H1 (cell line): ENCODE results near the gene QPCTL. TPM values are rescaled to one million over a fixed set of nuclear protein-coding genes. Genes with fewer than 3 reads are reported as not detected.

ENCODE experiments used
- CTCF ChIA-PET: fragments of 300-600 bp; sonication (Branson Sonifier 250); formaldehyde crosslinking; loops from one replicate; lab custom pipeline; 2021; ENCODE audit not compliant: partially characterized antibody; lab: Charles Lee
- POLR2A ChIA-PET: fragments of 300-600 bp; sonication (Branson Sonifier 250); formaldehyde crosslinking; loops from one replicate; lab custom pipeline; 2021; ENCODE audit warnings: inconsistent platforms; ENCODE audit not compliant: partially characterized antibody; lab: Charles Lee
- DNase-seq, 2 experiments: peaks; one replicate each; pipeline versions ENCODE4 v3.0.0 to v3.0.0-alpha.2; 2010 to 2022; ENCODE audit warnings: low spot score in 2 of 2, low read depth in 1 of 2, mixed read lengths in 1 of 2
- FAIRE-seq: peaks from 2 replicates; lab custom pipeline; 2011; peaks lifted over from hg19 to GRCh38; lab: Jason Lieb, UNC
- H2AFZ ChIP-seq: 2 replicates; pipeline ENCODE4 v1.8.1; 2012; ENCODE audit warnings: low read length, inconsistent platforms
- H2AK5ac ChIP-seq: 2 replicates; pipeline ENCODE4 v1.6.1; 2013; ENCODE audit warnings: low read depth, low read length
- H2BK120ac ChIP-seq: replicated peaks from 2 replicates; pipeline ENCODE3; 2013; ENCODE audit warnings: low read depth, low read length, inconsistent platforms
- H2BK12ac ChIP-seq: 2 replicates; pipeline ENCODE4 v1.6.1; 2013; ENCODE audit warnings: low read depth, low read length
- H2BK15ac ChIP-seq: 2 replicates; pipeline ENCODE4 v1.6.1; 2013; ENCODE audit warnings: low read length
- H2BK20ac ChIP-seq: 2 replicates; pipeline ENCODE4 v1.6.1; 2013; ENCODE audit warnings: low read length
- H2BK5ac ChIP-seq: 2 replicates; pipeline ENCODE4 v1.6.1; 2013; ENCODE audit warnings: low read depth, low read length
- H3K14ac ChIP-seq: 2 replicates; pipeline ENCODE4 v1.6.1; 2013; ENCODE audit warnings: inconsistent platforms; ENCODE audit not compliant: insufficient read length
- H3K18ac ChIP-seq: 2 replicates; pipeline ENCODE4 v1.6.1; 2013; ENCODE audit warnings: low read length; ENCODE audit errors: extremely low read depth
- H3K23ac ChIP-seq: 2 replicates; pipeline ENCODE4 v1.6.1; 2013; ENCODE audit warnings: inconsistent platforms; ENCODE audit not compliant: insufficient read length
- H3K23me2 ChIP-seq: 2 replicates; pipeline ENCODE4 v1.6.1; 2013; ENCODE audit warnings: low read depth, low read length
- H3K27ac ChIP-seq: 2 replicates; pipeline ENCODE4 v1.6.1; 2011; ENCODE audit warnings: low read depth, low read length, inconsistent platforms
- H3K27me3 ChIP-seq, 4 experiments: replicated peaks in 1 of 4; 1 replicate in 1 of 4; 2 replicates in 3 of 4; pipeline versions ENCODE4 v1.6.1 to v1.8.1; 2011 to 2013; ENCODE audit warnings: low read length in 3 of 4, mild to moderate bottlenecking in 3 of 4, inconsistent platforms in 2 of 4, mixed read lengths in 2 of 4, moderate library complexity in 1 of 4; ENCODE audit not compliant: control insufficient read depth in 3 of 4, insufficient read depth in 3 of 4; ENCODE audit errors: extremely low read depth in 1 of 4
- H3K36me3 ChIP-seq, 4 experiments: 2 replicates each; pipeline versions ENCODE4 v1.6.1 to v1.8.1; 2011 to 2013; ENCODE audit warnings: mild to moderate bottlenecking in 4 of 4, low read length in 3 of 4, moderate library complexity in 2 of 4, control low read depth in 1 of 4, inconsistent platforms in 1 of 4; ENCODE audit not compliant: insufficient read depth in 4 of 4, control insufficient read depth in 2 of 4
- H3K4ac ChIP-seq: replicated peaks from 2 replicates; pipeline ENCODE3; 2013; ENCODE audit warnings: low read length, low read depth, mixed read lengths, inconsistent platforms; ENCODE audit not compliant: insufficient read length
- H3K4me1 ChIP-seq, 4 experiments: replicated peaks in 1 of 4; 1 replicate in 1 of 4; 2 replicates in 3 of 4; pipeline versions ENCODE4 v1.6.1 to v1.8.1; 2011 to 2013; ENCODE audit warnings: low read length in 3 of 4, inconsistent platforms in 2 of 4, mixed read lengths in 1 of 4; ENCODE audit not compliant: insufficient read depth in 4 of 4, control insufficient read depth in 3 of 4
- H3K4me2 ChIP-seq, 2 experiments: 2 replicates each; pipeline versions ENCODE4 v1.6.1 to v1.8.1; 2011 to 2013; ENCODE audit warnings: low read depth in 2 of 2, low read length in 2 of 2, control low read depth in 1 of 2, inconsistent platforms in 1 of 2, mild to moderate bottlenecking in 1 of 2; ENCODE audit not compliant: insufficient read depth in 1 of 2
- H3K4me3 ChIP-seq, 4 experiments: fragments of 200-600, 300-600 bp in 1 of 4; sonication (generic), shearing (Covaris generic), sonication (Bioruptor Twin) in 1 of 4; 2 replicates each; pipeline versions ENCODE4 v1.5.1 to v1.8.1; 2011 to 2016; ENCODE audit warnings: low read length in 4 of 4, low read depth in 3 of 4, control low read depth in 2 of 4, inconsistent platforms in 2 of 4, mild to moderate bottlenecking in 2 of 4, mixed read lengths in 1 of 4, moderate library complexity in 1 of 4; ENCODE audit not compliant: insufficient read depth in 2 of 4; ENCODE audit errors: extremely low read depth in 1 of 4
- H3K56ac ChIP-seq: replicated peaks from 2 replicates; pipeline ENCODE3; 2013; ENCODE audit warnings: low read depth, mild to moderate bottlenecking, mixed read lengths, low read length, inconsistent platforms; ENCODE audit not compliant: insufficient read length
- H3K79me1 ChIP-seq: 2 replicates; pipeline ENCODE4 v1.6.1; 2013; ENCODE audit warnings: low read depth, low read length, control low read depth
- H3K79me2 ChIP-seq, 2 experiments: 2 replicates each; pipeline versions ENCODE4 v1.6.1 to v1.8.1; 2012 to 2013; ENCODE audit warnings: low read length in 2 of 2, mild to moderate bottlenecking in 2 of 2, inconsistent platforms in 1 of 2; ENCODE audit not compliant: insufficient read depth in 2 of 2, control insufficient read depth in 1 of 2
- H3K9ac ChIP-seq, 4 experiments: replicated peaks in 1 of 4; 1 replicate in 1 of 4; 2 replicates in 3 of 4; pipeline versions ENCODE4 v1.6.1 to v1.8.1; 2011 to 2013; ENCODE audit warnings: low read depth in 3 of 4, low read length in 3 of 4, control low read depth in 2 of 4, mild to moderate bottlenecking in 2 of 4, moderate library complexity in 2 of 4, inconsistent platforms in 1 of 4; ENCODE audit errors: extremely low read depth in 1 of 4
- H3K9me3 ChIP-seq, 2 experiments: 2 replicates each; pipeline versions ENCODE4 v1.6.1 to v1.8.1; 2012 to 2013; ENCODE audit warnings: mild to moderate bottlenecking in 2 of 2, moderate library complexity in 2 of 2, control low read depth in 1 of 2, inconsistent platforms in 1 of 2, low read depth in 1 of 2, low read length in 1 of 2, mixed read lengths in 1 of 2; ENCODE audit not compliant: insufficient read depth in 2 of 2
- H4K20me1 ChIP-seq, 2 experiments: replicated peaks in 1 of 2; 2 replicates each; pipeline versions ENCODE3 to v1.8.1; 2011 to 2013; ENCODE audit warnings: inconsistent platforms in 2 of 2, low read length in 2 of 2, mild to moderate bottlenecking in 1 of 2; ENCODE audit not compliant: insufficient read depth in 2 of 2, control insufficient read depth in 1 of 2
- H4K5ac ChIP-seq: 2 replicates; pipeline ENCODE4 v1.6.1; 2013; ENCODE audit warnings: low read length, low read depth, mixed read lengths, inconsistent platforms; ENCODE audit not compliant: insufficient read length
- H4K8ac ChIP-seq: 2 replicates; pipeline ENCODE4 v1.8.0; 2013; ENCODE audit warnings: mild to moderate bottlenecking, moderate library complexity, low read length, inconsistent platforms; ENCODE audit not compliant: insufficient read depth; ENCODE audit errors: extremely low read depth
- H4K91ac ChIP-seq: replicated peaks from 2 replicates; pipeline ENCODE3; 2013; ENCODE audit warnings: low read length, mixed read lengths, inconsistent platforms; ENCODE audit not compliant: insufficient read length
- EP300 ChIP-seq, 2 experiments: IDR thresholded peaks; 1 replicate in 1 of 2; 2 replicates in 1 of 2; pipeline ENCODE4 v1.6.1; 2011 to 2012; ENCODE audit warnings: low read depth in 2 of 2, low read length in 2 of 2, mild to moderate bottlenecking in 2 of 2, borderline replicate concordance in 1 of 2, inconsistent platforms in 1 of 2, moderate library complexity in 1 of 2
- GTF2F1 ChIP-seq: IDR thresholded peaks from 2 replicates; pipeline ENCODE4 v1.6.1; 2012; ENCODE audit warnings: low read depth, low read length, improper control_type of control experiment, borderline replicate concordance
- POLR2AphosphoS5 ChIP-seq: IDR thresholded peaks from 2 replicates; pipeline ENCODE4 v1.6.1; 2011; ENCODE audit warnings: low read depth, low read length
- SIRT6 ChIP-seq: IDR thresholded peaks from one replicate; pipeline ENCODE4 v1.7.1; 2012; ENCODE audit warnings: low read length, inconsistent platforms
- SP4 ChIP-seq: IDR thresholded peaks from 2 replicates; pipeline ENCODE4 v1.6.1; 2012; ENCODE audit warnings: low read length, inconsistent platforms
- TAF1 ChIP-seq: IDR thresholded peaks from 2 replicates; pipeline ENCODE4 v1.6.1; 2011; ENCODE audit warnings: mild to moderate bottlenecking, low read depth, low read length
- WGBS, 2 experiments: shearing (Covaris generic) in 1 of 2; methylation state at CpG; one replicate each; pipeline versions ENCODE4 v1.1.6 to v1.1.7; 2013 to 2015; ENCODE audit warnings: low lambda C conversion rate in 2 of 2, mixed read lengths in 2 of 2, inconsistent platforms in 1 of 2, low coverage in 1 of 2, missing lambda C conversion rate in 1 of 2; ENCODE audit not compliant: insufficient replicate concordance in 2 of 2, insufficient coverage in 1 of 2, insufficient read length in 1 of 2; ENCODE audit errors: extremely low coverage in 1 of 2, missing lambda C conversion rate in 1 of 2; 5-methylcytosine and 5-hydroxymethylcytosine counted together
- polyA plus RNA-seq, 7 experiments: library from polyadenylated mRNA; depleted of rRNA in 3 of 7; stranded (reverse) in 5 of 7; unstranded in 2 of 7; fragments of >200 nt in 5 of 7; fragments of 200-250 nt in 2 of 7; gene quantifications; 1 replicate in 5 of 7; 2 replicates in 1 of 7; 4 replicates in 1 of 7; pipeline versions ENCODE4 v1.2.1 to v1.2.3, GENCODE V29; 2011 to 2013; ENCODE audit warnings: missing spikeins in 2 of 7, mixed read lengths in 2 of 7
- total RNA-seq: library from RNA; stranded (reverse); fragmentation: NEBNext Ultra II Directional; extraction: Animal tissue kit (Norgen Biotek cat#: 25700); gene quantifications from 2 replicates; pipeline ENCODE4 v1.2.1, GENCODE V29; 2021

Gene QPCTL
- total and polyA plus RNA-seq, 2 of the 8 experiments (the other 6 are each of a cell fraction or from before 2014, with no cell fraction given): 25.2 to 35.3 TPM

DNA sequence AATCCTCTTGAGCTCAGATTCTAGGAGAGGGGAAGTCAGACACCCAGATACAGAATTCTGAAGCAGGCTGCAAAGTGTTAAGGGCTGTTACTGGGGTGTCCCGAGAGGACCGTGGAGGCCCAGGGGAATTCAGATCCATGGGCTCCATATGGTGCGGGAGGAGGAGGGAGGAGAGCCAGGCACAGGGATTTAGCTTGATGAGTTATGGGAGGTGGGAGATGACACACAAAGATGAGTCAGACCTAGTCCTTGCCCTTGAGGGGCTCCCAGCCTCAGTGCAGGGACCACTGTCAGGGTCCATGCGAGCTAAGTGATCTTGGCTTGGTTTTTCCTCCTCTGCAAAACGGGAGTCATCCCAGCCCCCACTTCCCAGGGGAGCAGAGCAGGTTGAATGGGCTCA is 38.8 kb upstream of the QPCTL start:
- no peak overlapping the region for H2BK20ac ChIP-seq
- H3K23ac ChIP-seq: no peak overlapping the region
- no peak for FAIRE-seq
- no peak overlapping the region for H3K18ac ChIP-seq
- POLR2A ChIA-PET: interaction anchor here (1.0 to 1.8 kb wide), 2 partner anchors 38 to 125 kb away, joined by 3 to 4 read pairs; partner anchors contain the start of genes QPCTL and SNRPD2
- peak overlapping the region; percentile 70 for H2AFZ ChIP-seq
- no peaks in the 10 kb centered on the region for H4K20me1 ChIP-seq
- TF ChIP-seq SP4: no peak
- TF ChIP-seq POLR2AphosphoS5: no peak
- no peak for TF ChIP-seq SIRT6
- TF ChIP-seq TAF1: no peak
- no peak for TF ChIP-seq EP300 (IDR thresholded peaks at IDR 0.05; ENCODE audit: borderline replicate concordance in 1 of 2, low read depth in 2 of 2, low read length in 2 of 2)
- no peak for TF ChIP-seq GTF2F1
- no peak overlapping the region for H2BK12ac ChIP-seq
- H3K79me1 ChIP-seq: no peaks in the 10 kb centered on the region
- no peak overlapping the region for H3K4me3 ChIP-seq
- DNase-seq: no peak
- H3K4me1 ChIP-seq: peaks cover 0 to 4% (median 1%) of the 10 kb centered on the region in 4 experiments; a peak in 3 of 7 replicates
- no peak overlapping the region for H4K5ac ChIP-seq
- no peak overlapping the region for H3K4ac ChIP-seq
- no peak overlapping the region for H4K91ac ChIP-seq
- no peak overlapping the region for H4K8ac ChIP-seq
- H3K23me2 ChIP-seq: no peaks in the 10 kb centered on the region
- no peak overlapping the region for H3K27ac ChIP-seq
- 79% methylated on average over 5 of the region's 5 CpGs; no CpG with 5 or more reads in 1 of the 2 experiments for WGBS, 2 experiments
- no peak overlapping the region for H2BK5ac ChIP-seq
- H3K14ac ChIP-seq: no peak overlapping the region
- no peaks in the 10 kb centered on the region for H3K36me3 ChIP-seq
- no peaks in the 10 kb centered on the region for H3K79me2 ChIP-seq
- H3K4me2 ChIP-seq: no peak overlapping the region
- H2BK120ac ChIP-seq: no peak overlapping the region
- H3K9ac ChIP-seq: no peak overlapping the region
- H2AK5ac ChIP-seq: no peak overlapping the region
- no peak overlapping the region for H3K56ac ChIP-seq
- no peaks in the 10 kb centered on the region for H3K9me3 ChIP-seq
- no peak overlapping the region for H2BK15ac ChIP-seq
- CTCF ChIA-PET: interaction anchor here (0.9 to 4.5 kb wide), 6 partner anchors 12 to 40 kb away, joined by 3 to 30 read pairs (median 4); partner anchors contain the start of genes GIPR and QPCTL
- H3K27me3 ChIP-seq: no peaks in the 10 kb centered on the region
